ENCODE results near the gene FAM81A.

Gene FAM81A

GRCh38 chr15:59541750-59542149 lies 103.8 kb downstream of the FAM81A start:
- no peak for DNase-seq (ENCODE audit: low spot score)

GRCh38 chr15:59543721-59544547 lies 105.9 kb downstream of the FAM81A start:
- DNase-seq (ENCODE audit: low spot score) = no peak

GRCh38 chr15:59545573-59545972 lies 107.6 kb downstream of the FAM81A start:
- DNase-seq (ENCODE audit: low spot score) = no peak

- DNase-seq (ENCODE audit: low spot score) = no peak
Observed at GRCh38 chr15:59548501-59549226, 110.7 kb downstream of the FAM81A start.

- no peak for DNase-seq (ENCODE audit: low spot score)
Observed at GRCh38 chr15:59549301-59550185, 111.6 kb downstream of the FAM81A start.

GRCh38 chr15:59550530-59550929 lies 112.5 kb downstream of the FAM81A start:
- no peak for DNase-seq (ENCODE audit: low spot score)

- DNase-seq (ENCODE audit: low spot score) = no peak
Observed at GRCh38 chr15:59550956-59551355, 113.0 kb downstream of the FAM81A start.

GRCh38 chr15:59553879-59554735 lies 116.1 kb downstream of the FAM81A start:
- no peak for DNase-seq (ENCODE audit: low spot score)

- DNase-seq (ENCODE audit: low spot score) = no peak
Observed at GRCh38 chr15:59555696-59556095, 117.7 kb downstream of the FAM81A start.

GRCh38 chr15:59556380-59556779 lies 118.4 kb downstream of the FAM81A start:
- no peak for DNase-seq (ENCODE audit: low spot score)

- DNase-seq (ENCODE audit: low spot score) = no peak
Observed at GRCh38 chr15:59557581-59557980, 119.6 kb downstream of the FAM81A start.

GRCh38 chr15:59558851-59559250 lies 120.9 kb downstream of the FAM81A start:
- no peak for DNase-seq (ENCODE audit: low spot score)

- no peak for DNase-seq (ENCODE audit: low spot score)
Observed at GRCh38 chr15:59561547-59561946, 123.6 kb downstream of the FAM81A start.

GRCh38 chr15:59562448-59563186 lies 124.6 kb downstream of the FAM81A start:
- no peak for DNase-seq (ENCODE audit: low spot score)

- no peak for DNase-seq (ENCODE audit: low spot score)
Observed at GRCh38 chr15:59565299-59565698, 127.3 kb downstream of the FAM81A start.

GRCh38 chr15:59567324-59567723 lies 129.3 kb downstream of the FAM81A start:
- no peak for DNase-seq (ENCODE audit: low spot score)

- no peak for DNase-seq (ENCODE audit: low spot score)
Observed at GRCh38 chr15:59569477-59569876, 131.5 kb downstream of the FAM81A start.

- DNase-seq (ENCODE audit: low spot score) = no peak
Observed at GRCh38 chr15:59570315-59570714, 132.3 kb downstream of the FAM81A start.

- DNase-seq (ENCODE audit: low spot score) = no peak
Observed at GRCh38 chr15:59571606-59572005, 133.6 kb downstream of the FAM81A start.

All from AG08396 (cell line).